ENCODE data around the gene SSR4. TPM values are rescaled to one million over a fixed set of nuclear protein-coding genes. Genes with fewer than 3 reads are reported as not detected.

The SSR4 gene
- total and polyA plus RNA-seq, 12 donors: 94.1 to 551 (median 147) TPM

- peaks cover 0 to 91% (median 0%) of the 10 kb centered on the region in 7 donors for H3K27me3 ChIP-seq
- no peak for ATAC-seq
- intact Hi-C loops (cut with DNase I): no loop called here
- no peaks in the 10 kb centered on the region for H3K36me3 ChIP-seq
- no peak for DNase-seq
- no peaks in the 10 kb centered on the region for H3K9me3 ChIP-seq
- TF ChIP-seq CTCF (IDR thresholded peaks at IDR 0.05): no peak
- peaks cover 0 to 16% (median 0%) of the 10 kb centered on the region in 9 donors for H3K4me1 ChIP-seq
- peak overlapping the region in 4 of 10 donors; percentile 22 to 52 (median 28) for H3K4me3 ChIP-seq
- 4 to 11% methylated on average over 8 to 60 of the region's 102 CpGs for WGBS, 2 donors
- no peak overlapping the region for H3K27ac ChIP-seq
Measured at GRCh38 chrX:153830640-153831428, 36.4 kb downstream of the SSR4 start.

DNA sequence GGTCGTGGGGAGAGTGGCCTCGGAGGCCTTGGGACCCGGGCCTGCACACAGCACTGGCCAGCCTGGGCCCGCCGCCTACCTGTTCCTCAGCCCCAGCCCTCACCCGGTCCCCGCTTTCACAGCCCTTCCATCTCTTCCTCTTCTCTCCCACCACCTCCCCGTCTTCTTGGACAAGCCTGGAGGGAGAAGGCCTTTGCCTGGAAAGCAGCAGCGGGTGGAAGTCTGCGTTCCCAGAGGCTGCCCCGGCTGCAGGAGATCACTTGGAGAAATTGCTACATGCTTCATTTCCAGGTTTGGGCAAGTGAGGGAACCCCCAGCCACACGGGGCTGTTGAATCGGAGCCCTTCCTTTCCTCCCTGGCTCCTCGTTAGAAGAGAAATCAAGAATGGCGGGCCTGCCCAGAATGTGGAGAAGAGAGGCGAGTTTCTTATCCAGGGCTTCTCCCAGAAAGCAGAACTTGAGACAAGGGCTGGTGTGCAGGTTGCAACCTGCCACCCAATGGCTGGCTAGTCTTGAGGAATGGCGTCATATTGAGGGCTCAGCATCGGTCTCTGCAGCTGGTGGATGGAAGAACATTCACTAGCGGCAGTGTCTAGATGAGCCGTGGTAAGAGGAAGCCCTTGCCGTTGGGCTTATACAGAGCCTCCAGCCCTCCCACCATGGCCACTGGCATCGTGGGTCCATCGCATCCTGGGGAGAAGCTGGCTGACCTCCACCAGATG is 37.1 kb downstream of the SSR4 start:
- Histone ChIP-seq H3K9me3 (no peaks in the 10 kb centered on the region), H3K4me1 (peaks cover 0 to 16% (median 0%) of the 10 kb centered on the region in 9 donors), H3K27ac (no peak overlapping the region), H3K36me3 (no peaks in the 10 kb centered on the region), H3K27me3 (peaks cover 0 to 91% (median 0%) of the 10 kb centered on the region in 7 donors), H3K4me3 (no peak overlapping the region)
- intact Hi-C loops (cut with DNase I): no loop called here
- WGBS, 2 donors: 59 to 69% methylated on average over 21 to 23 of the region's 23 CpGs
- DNase-seq (no peak), ATAC-seq (no peak)
- TF ChIP-seq CTCF (IDR thresholded peaks at IDR 0.05): no peak

DNA sequence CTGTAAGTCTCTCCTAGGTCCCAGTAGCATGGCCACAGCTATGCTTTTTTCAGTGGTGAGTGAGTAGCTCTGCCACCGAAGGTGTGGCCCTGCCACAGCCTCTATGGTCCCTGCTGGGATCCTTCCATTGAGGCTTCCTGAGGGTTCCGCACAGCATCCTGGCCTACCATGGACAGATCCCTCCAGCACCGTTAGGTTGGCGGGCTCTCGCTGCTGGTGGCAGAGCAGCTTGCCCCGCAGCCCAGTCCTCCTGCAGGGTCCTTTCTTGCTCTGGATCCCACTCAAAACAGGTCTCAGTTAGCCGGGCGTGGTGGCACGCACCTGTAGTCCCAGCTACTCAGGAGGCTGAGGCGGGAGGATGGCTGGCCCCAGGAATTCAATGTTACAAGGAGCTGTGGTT is 38.3 kb downstream of the SSR4 start:
- Histone ChIP-seq H3K36me3 (no peaks in the 10 kb centered on the region), H3K27ac (no peak overlapping the region), H3K9me3 (no peaks in the 10 kb centered on the region), H3K4me1 (peaks cover 0 to 16% (median 0%) of the 10 kb centered on the region in 9 donors), H3K27me3 (peaks cover 0 to 91% (median 0%) of the 10 kb centered on the region in 7 donors), H3K4me3 (no peak overlapping the region)
- intact Hi-C loops (cut with DNase I): no loop called here
- no peak for TF ChIP-seq CTCF (IDR thresholded peaks at IDR 0.05)
- ATAC-seq (no peak), DNase-seq (no peak)
- 73 to 78% methylated on average over 7 to 10 of the region's 10 CpGs for WGBS, 2 donors

- Histone ChIP-seq H3K4me3 (no peak overlapping the region), H3K27me3 (peaks cover 0 to 94% (median 0%) of the 10 kb centered on the region in 7 donors), H3K36me3 (no peaks in the 10 kb centered on the region), H3K4me1 (no peaks in the 10 kb centered on the region), H3K9me3 (no peaks in the 10 kb centered on the region), H3K27ac (no peak overlapping the region)
- ATAC-seq: no peak
- WGBS, 2 donors: 89 to 92% methylated on average over 6 of the region's 6 CpGs
- no peak for DNase-seq
- intact Hi-C loops (cut with DNase I): no loop called here
- no peak for TF ChIP-seq CTCF (IDR thresholded peaks at IDR 0.05)
Measured at GRCh38 chrX:153836921-153837320, 42.5 kb downstream of the SSR4 start.

All from heart right ventricle (tissue), 16 donors.